Pancreas (tissue), 10 donors: ENCODE data around the gene KXD1. TPM values are rescaled to one million over a fixed set of nuclear protein-coding genes. Genes with fewer than 3 reads are reported as not detected.

Experiments used
- ATAC-seq, 4 donors: fragments of 200-7000 bp; cut with Tn5 transposase; one replicate each; pipeline versions ENCODE4 v1.8.0 to v1.9.1; 2020; ENCODE audit warnings: mild to moderate bottlenecking in 4 of 4, moderate library complexity in 4 of 4
- DNase-seq, 6 donors: peaks; one replicate each; pipeline ENCODE4 v3.0.0-alpha.2; 2020
- FAIRE-seq: peaks from 2 replicates; lab custom pipeline; 2012; peaks lifted over from hg19 to GRCh38; lab: Jason Lieb, UNC
- H3K27ac ChIP-seq, 4 donors: fragments of 200-600 bp; sonication (generic); 1 replicate in 3 of 4; 2 replicates in 1 of 4; pipeline versions ENCODE4 v1.5.0 to v1.8.0; 2020
- H3K27me3 ChIP-seq, 4 donors: fragments of 200-600 bp; one replicate each; pipeline ENCODE4 v1.8.0; 2021
- H3K36me3 ChIP-seq, 3 donors: fragments of 200-600 bp; sonication (generic) in 1 of 3; one replicate each; pipeline versions ENCODE4 v1.5.0 to v1.8.0; 2020 to 2021
- H3K4me1 ChIP-seq, 3 donors: fragments of 200-600 bp; one replicate each; pipeline ENCODE4 v1.8.0; 2021
- H3K4me3 ChIP-seq, 4 donors: fragments of 200-600 bp; sonication (generic) in 2 of 4; one replicate each; pipeline versions ENCODE4 v1.5.0 to v1.8.0; 2020 to 2021
- H3K9me3 ChIP-seq, 4 donors: fragments of 200-600 bp; one replicate each; pipeline ENCODE4 v1.8.0; 2021
- WGBS, 2 donors: extraction: QIAGEN DNeasy Blood & Tissue Kit; methylation state at CpG; one replicate each; pipeline ENCODE4 v1.1.7; 2013; 5-methylcytosine and 5-hydroxymethylcytosine counted together
- intact Hi-C, 3 donors: fragments of 100-400 bp; cut with DNase I; formaldehyde crosslinking; loops; one replicate each; pipeline versions ENCODE4 v1.11.1 to v1.14.2; 2022
- polyA plus RNA-seq, 2 donors: library from polyadenylated mRNA; stranded (reverse); fragments of 200-250 nt; gene quantifications; one replicate each; pipeline ENCODE4 v1.2.3, GENCODE V29; 2013
- total RNA-seq, 6 donors: library from RNA; stranded (reverse); fragmentation: NEBNext Ultra II Directional in 4 of 6; extraction: Animal tissue kit (Norgen Biotek cat#: 25700) in 4 of 6; gene quantifications; one replicate each; pipeline versions ENCODE4 v1.2.1 to v1.2.4, GENCODE V29; 2021 to 2023
- TF ChIP-seq, protein P1 (sequence below), 4 donors: fragments of 200-600 bp; sonication (generic) in 3 of 4; IDR thresholded peaks; one replicate each; pipeline versions ENCODE4 v1.5.0 to v1.8.0; 2021; ENCODE audit warnings: antibody characterized with exemption in 4 of 4
- donor health status: healthy with polysubstance abuse.
- donor health status: DM: no; HTN: no; CAD: no; lungs with moderate emphysema.
- donor health status: DM: no; HTN: no; CAD: no.
- donor health status: control.
- donor health status: control.
- donor health status: Bipolar disorder and iron deficiency.
- donor health status: DM: yes; HTN: yes; CAD: no.
- donor health status: DM: no; HTN: no; CAD: no.
- donor health status: DM: no; HTN: no; CAD: no.
- donor health status: DM: yes; HTN: yes; CAD: no.

KXD1 gene
- total and polyA plus RNA-seq, 8 donors, result 33.4 to 66.9 (median 42.2) TPM

DNA sequence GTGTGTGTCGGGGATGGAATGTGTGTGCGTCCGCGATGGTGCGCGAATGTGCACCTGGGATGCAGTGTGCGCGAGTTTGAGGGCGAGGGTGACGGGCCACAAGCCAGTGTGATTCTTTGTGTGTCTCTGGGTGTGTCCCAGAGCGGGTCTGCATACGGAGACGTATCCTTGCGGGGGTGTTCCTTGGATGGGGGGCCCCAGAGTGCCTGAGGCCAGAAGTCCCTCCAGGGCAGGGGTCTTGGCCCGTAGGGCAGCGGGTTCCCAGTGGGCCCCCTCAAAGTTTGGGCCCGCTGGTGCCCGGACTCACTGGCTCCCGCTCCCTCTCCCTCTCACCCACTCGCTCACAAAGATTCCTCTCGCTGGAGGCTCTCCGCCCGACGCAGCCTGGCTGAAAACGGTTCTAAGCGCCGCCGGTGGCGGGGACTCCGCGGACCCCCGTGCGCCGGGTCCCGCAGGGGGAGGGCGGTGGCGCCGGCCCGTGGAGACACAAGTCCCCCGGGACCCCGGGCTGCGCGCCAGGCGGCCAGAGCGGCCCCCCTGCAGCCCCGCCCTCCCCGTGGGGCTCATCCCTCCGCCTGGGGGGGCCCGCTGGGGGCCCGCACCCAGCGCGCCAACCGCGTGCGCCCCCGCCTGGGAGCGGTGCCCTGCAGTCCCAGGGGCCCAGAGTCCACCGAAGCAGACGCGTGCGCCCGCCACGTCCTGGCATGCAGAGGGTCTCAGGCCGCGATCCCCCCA lies 48.0 kb downstream of the KXD1 start:
- intact Hi-C loops, result no loop called here
- peaks cover 0 to 5% (median 0%) of the 10 kb centered on the region in 3 donors for H3K4me1 ChIP-seq
- H3K4me3 ChIP-seq, result peak overlapping the region in 2 of 4 donors; percentile 5 to 16

DNA sequence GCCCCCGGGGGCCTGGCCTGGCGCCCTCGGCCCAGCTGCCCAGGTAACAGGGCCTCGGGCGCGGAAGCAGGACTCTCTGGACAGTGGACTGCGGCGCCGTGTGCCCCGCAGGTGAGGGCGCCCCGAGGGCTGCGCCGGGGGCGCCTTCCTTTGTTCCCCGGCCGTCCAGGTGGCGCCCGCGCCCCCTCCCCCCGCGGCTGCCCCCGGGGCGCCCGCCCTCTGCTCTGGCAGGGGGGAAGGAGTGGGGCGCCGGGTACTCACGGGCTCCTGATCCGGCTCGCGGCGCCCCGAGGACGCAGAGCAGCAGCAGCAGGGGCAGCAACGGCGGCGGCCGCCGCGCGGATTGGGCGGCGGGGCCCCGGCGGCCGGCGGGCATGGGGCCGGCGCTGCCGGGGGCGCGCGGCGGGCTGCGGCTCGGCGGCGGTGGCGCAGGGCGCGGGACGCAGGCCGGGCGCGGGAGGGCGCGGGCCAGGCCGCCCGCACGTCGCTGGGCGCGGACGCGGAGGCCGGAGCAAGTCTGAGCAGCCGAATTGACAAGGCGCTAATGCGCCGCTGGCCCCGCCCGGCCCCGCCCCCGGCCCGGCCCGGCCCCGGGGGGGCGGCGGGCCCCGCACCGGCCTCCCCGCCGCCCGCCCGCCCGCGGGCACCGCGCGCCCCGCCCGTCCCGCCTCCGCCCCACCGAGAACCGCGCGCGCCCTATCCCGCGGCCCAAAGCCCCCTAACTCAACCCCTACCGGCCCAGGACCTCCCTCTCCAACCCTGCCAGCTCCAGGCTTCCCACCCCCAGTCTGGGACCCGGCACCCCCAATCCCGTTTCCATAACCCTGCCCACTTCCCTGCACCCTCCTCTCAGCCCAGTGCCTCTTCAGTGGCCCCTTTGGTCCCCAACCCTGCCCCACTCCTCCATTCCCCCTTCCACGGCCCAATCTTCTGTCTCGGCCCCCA lies 48.9 kb downstream of the KXD1 start, which contains the start of gene CRLF1:
Gene CRLF1, minus strand, starts transcription at position 519 of the 945 bp plus-strand sequence. Its CDS starts 143 bp downstream, at position 376.
- H3K36me3 ChIP-seq, result no peaks in the 10 kb centered on the region
- DNase-seq, result no peak
- peaks cover 0 to 29% (median 8%) of the 10 kb centered on the region in 4 donors for H3K27me3 ChIP-seq
- intact Hi-C loops, result no loop called here
- H3K4me3 ChIP-seq, result peak within 1 kb of the TSS in 2 of 4 donors; percentile 5 to 16
- 1 to 2% methylated on average over 27 to 112 of the region's 116 CpGs for WGBS, 2 donors
- FAIRE-seq, result no peak
- TF ChIP-seq, protein P1, sequence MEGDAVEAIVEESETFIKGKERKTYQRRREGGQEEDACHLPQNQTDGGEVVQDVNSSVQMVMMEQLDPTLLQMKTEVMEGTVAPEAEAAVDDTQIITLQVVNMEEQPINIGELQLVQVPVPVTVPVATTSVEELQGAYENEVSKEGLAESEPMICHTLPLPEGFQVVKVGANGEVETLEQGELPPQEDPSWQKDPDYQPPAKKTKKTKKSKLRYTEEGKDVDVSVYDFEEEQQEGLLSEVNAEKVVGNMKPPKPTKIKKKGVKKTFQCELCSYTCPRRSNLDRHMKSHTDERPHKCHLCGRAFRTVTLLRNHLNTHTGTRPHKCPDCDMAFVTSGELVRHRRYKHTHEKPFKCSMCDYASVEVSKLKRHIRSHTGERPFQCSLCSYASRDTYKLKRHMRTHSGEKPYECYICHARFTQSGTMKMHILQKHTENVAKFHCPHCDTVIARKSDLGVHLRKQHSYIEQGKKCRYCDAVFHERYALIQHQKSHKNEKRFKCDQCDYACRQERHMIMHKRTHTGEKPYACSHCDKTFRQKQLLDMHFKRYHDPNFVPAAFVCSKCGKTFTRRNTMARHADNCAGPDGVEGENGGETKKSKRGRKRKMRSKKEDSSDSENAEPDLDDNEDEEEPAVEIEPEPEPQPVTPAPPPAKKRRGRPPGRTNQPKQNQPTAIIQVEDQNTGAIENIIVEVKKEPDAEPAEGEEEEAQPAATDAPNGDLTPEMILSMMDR (IDR thresholded peaks at IDR 0.05), result no peak
- ATAC-seq, result peak in 1 of 4 donors; percentile 37
- H3K4me1 ChIP-seq, result peaks cover 0 to 8% (median 0%) of the 10 kb centered on the region in 3 donors
- H3K9me3 ChIP-seq, result no peaks in the 10 kb centered on the region
- no peak within 1 kb of the TSS for H3K27ac ChIP-seq

More for the DNA sequence above, 48.0 kb downstream of the KXD1 start:
- no peaks in the 10 kb centered on the region for H3K36me3 ChIP-seq
- FAIRE-seq (no peak), DNase-seq (no peak), ATAC-seq (no peak)
- H3K27ac ChIP-seq, result no peak overlapping the region
- WGBS, 2 donors, result 3 to 4% methylated on average over 51 to 65 of the region's 65 CpGs
- TF ChIP-seq, protein P1 (IDR thresholded peaks at IDR 0.05), result no peak
- H3K27me3 ChIP-seq, result peaks cover 0 to 29% (median 6%) of the 10 kb centered on the region in 4 donors
- H3K9me3 ChIP-seq, result no peaks in the 10 kb centered on the region

DNA sequence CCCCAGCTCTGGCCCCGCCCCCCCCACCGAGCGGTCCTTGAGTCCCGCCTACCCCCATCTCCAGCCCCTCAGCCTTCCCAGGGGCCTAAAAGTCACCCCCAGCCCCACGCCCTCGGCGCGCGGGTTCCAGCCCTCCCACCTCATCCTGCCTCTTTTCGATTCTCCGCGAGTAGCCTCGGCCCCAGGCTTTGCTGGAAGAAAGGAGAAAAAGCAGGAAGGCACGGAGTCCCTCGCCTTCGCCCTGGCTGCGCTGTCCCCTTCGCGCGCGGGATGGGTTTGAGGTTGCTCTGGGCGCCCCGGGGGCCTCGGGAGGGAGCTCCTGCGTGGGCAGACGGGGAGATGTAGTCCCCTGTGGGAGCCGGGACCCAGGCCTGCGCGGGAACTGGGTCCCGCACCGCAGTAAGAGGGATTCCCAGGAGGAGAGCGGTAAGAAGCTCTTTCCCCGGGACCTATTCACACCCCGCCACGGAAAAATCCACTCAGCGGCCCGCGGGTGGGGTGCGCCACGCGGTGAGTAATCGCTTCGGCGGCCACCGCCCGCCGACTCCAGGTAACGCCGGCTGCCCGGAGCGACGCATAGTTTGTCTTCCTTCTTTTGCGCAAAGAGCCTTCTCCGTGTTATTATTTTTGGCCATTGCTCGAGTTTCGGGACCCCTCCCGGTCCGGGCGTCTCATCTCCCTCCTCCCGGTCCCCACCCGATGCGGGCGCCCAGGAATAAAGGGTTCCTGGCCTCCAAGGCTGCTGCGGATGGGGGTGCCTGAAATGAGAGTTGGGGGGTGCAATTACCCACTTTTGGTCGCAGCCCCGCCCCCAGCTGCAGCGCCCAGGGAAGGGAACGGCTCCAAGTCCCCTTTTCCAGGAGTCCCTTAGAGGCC lies 49.8 kb downstream of the KXD1 start:
- no peak overlapping the region for H3K27ac ChIP-seq
- FAIRE-seq (no peak), DNase-seq (no peak), ATAC-seq (no peak)
- intact Hi-C loops, result no loop called here
- H3K4me1 ChIP-seq, result peaks cover 0 to 12% (median 0%) of the 10 kb centered on the region in 3 donors
- TF ChIP-seq, protein P1 (IDR thresholded peaks at IDR 0.05), result no peak
- H3K36me3 ChIP-seq, result no peaks in the 10 kb centered on the region
- no peak overlapping the region for H3K4me3 ChIP-seq
- peaks cover 0 to 29% (median 11%) of the 10 kb centered on the region in 4 donors for H3K27me3 ChIP-seq
- H3K9me3 ChIP-seq, result no peaks in the 10 kb centered on the region
- 3% methylated on average over 66 to 68 of the region's 68 CpGs for WGBS, 2 donors

DNA sequence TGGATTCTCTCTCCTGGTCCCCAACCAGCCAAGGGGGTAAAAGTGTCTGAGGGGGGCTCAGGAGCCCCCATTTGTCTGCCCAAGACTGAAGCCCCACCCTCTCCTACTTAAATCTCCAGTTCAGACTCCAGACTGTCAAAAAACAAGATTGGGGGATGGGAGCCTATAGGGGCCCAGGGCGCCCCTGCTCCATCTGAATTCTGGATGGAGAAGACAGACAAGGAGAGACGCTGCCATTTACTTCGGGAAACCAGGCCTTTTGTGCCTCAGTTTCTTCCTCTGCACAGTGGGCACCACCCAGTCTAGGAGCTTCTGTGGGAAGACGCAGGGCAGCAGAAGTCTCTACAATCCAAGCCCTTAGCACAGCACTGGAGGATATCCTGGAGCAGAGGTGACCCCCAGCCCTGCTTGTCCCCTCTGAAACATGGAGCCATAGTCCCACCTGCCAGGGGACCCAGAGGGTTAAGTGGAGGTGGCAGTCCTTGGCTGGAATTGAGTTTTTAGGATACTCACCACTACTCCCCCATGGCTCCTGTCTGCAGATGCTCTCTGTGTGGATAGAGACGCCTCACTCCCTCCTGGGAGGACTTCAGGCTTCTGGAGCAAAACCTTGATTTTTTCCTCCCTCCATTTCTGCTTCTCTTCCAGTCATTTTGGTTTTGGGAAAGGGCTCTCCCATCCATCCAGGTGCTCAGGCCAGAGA lies 50.6 kb downstream of the KXD1 start:
- Histone ChIP-seq H3K36me3 (no peaks in the 10 kb centered on the region), H3K27me3 (peaks cover 0 to 29% (median 11%) of the 10 kb centered on the region in 4 donors), H3K4me1 (peaks cover 0 to 12% (median 0%) of the 10 kb centered on the region in 3 donors), H3K4me3 (no peak overlapping the region), H3K9me3 (no peaks in the 10 kb centered on the region), H3K27ac (no peak overlapping the region)
- ATAC-seq, result no peak
- 34 to 40% methylated on average over 5 of the region's 5 CpGs for WGBS, 2 donors
- DNase-seq, result no peak
- intact Hi-C loops, result no loop called here
- no peak for FAIRE-seq
- TF ChIP-seq, protein P1 (IDR thresholded peaks at IDR 0.05), result no peak
